ENCODE measurements around the gene CCDC134. TPM values are rescaled to one million over a fixed set of nuclear protein-coding genes. Genes with fewer than 3 reads are reported as not detected.

The CCDC134 gene
- total and polyA plus RNA-seq, 9 of the 15 experiments (the other 6 are each of a cell fraction or from before 2014, with no cell fraction given), result 0.56 to 11.9 (median 5.3) TPM

DNA sequence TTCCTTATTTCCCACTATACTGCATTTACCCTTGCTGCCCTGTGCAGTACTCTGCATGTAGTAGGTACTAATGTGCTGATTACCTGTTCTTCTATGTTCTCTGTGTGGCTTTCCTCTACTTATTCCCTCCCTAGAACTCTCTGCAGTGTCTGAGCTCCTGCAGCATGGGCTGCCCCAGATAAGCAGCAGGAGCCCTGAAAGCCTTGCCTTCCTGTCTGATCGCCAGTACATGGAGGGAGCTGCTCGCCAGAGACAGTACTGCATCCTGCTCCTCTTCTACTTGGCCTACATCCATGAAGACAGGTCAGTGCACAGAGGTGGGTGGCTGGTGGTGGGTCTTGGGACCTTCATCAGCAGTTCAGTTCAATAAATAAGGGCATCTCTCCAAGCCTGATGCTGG is 42.2 kb upstream of the CCDC134 start:
- ChIA-PET CTCF (ENCODE audit: low intra/inter-chr PET ratio) (no interaction called here), POLR2A (no interaction called here)
- Histone ChIP-seq H3K27ac (ENCODE audit: extremely low read depth, low read depth, low read length) (no peak overlapping the region), H3K36me3 (ENCODE audit: control insufficient read depth, insufficient read depth, low read length) (no peaks in the 10 kb centered on the region), H4K20me1 (replicated peaks; ENCODE audit: control insufficient read depth, insufficient read depth, low read length) (no peaks in the 10 kb centered on the region), H3K4me2 (ENCODE audit: insufficient read depth, low read length) (no peak overlapping the region), H3K9me1 (ENCODE audit: control insufficient read depth, insufficient read depth, low read length) (no peaks in the 10 kb centered on the region), H3K9ac (ENCODE audit: insufficient read depth in 1 of 2, low read depth in 2 of 2, low read length in 2 of 2) (no peak overlapping the region), H3K9me3 (replicated peaks; ENCODE audit: control insufficient read depth, insufficient read depth, low read depth, low read length) (no peaks in the 10 kb centered on the region), H3K4me3 (no peak overlapping the region), H3K79me2 (ENCODE audit: control insufficient read depth, insufficient read depth, low read length) (no peaks in the 10 kb centered on the region), H3K27me3 (ENCODE audit: control insufficient read depth in 2 of 2, insufficient read depth in 2 of 2, low read length in 2 of 2) (no peaks in the 10 kb centered on the region), H2AFZ (ENCODE audit: low read depth, low read length) (no peak overlapping the region), H3K4me1 (replicated peaks in 1 of 2; ENCODE audit: control insufficient read depth in 2 of 2, insufficient read depth in 2 of 2, low read length in 2 of 2) (no peaks in the 10 kb centered on the region; a peak in 1 of 5 replicates)
- WGBS (ENCODE audit: insufficient coverage, low coverage, missing lambda C conversion rate), result 0% methylated on average over 2 of the region's 2 CpGs
- intact Hi-C loops (cut with micrococcal nuclease) (no loop called here), in situ Hi-C loops (cut with MboI) (no loop called here)
- ATAC-seq (peak; percentile 73), FAIRE-seq (no peak), DNase-seq (ENCODE audit: extremely low read depth in 1 of 4, low spot score in 3 of 4) (peak in 1 of 4 experiments; percentile 27)
- TF ChIP-seq ZNF780A (CRISPR knock-in tag; IDR thresholded peaks at IDR 0.05) (no peak), ARID1B (IDR thresholded peaks at IDR 0.05) (no peak), CBFA2T3 (IDR thresholded peaks at IDR 0.05) (peak; percentile 29; the same call in 1 of the 2 replicates), POLR2G (IDR thresholded peaks at IDR 0.05; ENCODE audit: low read depth, low read length) (no peak)
- TF ChIP-seq, protein P1, sequence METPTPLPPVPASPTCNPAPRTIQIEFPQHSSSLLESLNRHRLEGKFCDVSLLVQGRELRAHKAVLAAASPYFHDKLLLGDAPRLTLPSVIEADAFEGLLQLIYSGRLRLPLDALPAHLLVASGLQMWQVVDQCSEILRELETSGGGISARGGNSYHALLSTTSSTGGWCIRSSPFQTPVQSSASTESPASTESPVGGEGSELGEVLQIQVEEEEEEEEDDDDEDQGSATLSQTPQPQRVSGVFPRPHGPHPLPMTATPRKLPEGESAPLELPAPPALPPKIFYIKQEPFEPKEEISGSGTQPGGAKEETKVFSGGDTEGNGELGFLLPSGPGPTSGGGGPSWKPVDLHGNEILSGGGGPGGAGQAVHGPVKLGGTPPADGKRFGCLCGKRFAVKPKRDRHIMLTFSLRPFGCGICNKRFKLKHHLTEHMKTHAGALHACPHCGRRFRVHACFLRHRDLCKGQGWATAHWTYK (CRISPR knock-in tag; IDR thresholded peaks at IDR 0.05), result no peak
- no TSS peak for BruUV-seq (replicated peaks)

All from K562 (cell line).